GM19238 (cell line): Measurements from ENCODE around the gene IL1RL2.

ENCODE experiments used
- DNase-seq: peaks from one replicate; pipeline ENCODE4 v3.0.0; 2011; ENCODE audit warnings: low spot score; ENCODE audit not compliant: insufficient read length

The IL1RL2 gene

GRCh38 chr2:102262216-102263129, 75.7 kb downstream of the IL1RL2 start:
- no peak for DNase-seq

- DNase-seq = no peak
Measured at GRCh38 chr2:102264952-102265351, 78.1 kb downstream of the IL1RL2 start.

GRCh38 chr2:102266204-102266603, 79.4 kb downstream of the IL1RL2 start:
- no peak for DNase-seq

- no peak for DNase-seq
Measured at GRCh38 chr2:102267774-102268173, 81.0 kb downstream of the IL1RL2 start.

DNA sequence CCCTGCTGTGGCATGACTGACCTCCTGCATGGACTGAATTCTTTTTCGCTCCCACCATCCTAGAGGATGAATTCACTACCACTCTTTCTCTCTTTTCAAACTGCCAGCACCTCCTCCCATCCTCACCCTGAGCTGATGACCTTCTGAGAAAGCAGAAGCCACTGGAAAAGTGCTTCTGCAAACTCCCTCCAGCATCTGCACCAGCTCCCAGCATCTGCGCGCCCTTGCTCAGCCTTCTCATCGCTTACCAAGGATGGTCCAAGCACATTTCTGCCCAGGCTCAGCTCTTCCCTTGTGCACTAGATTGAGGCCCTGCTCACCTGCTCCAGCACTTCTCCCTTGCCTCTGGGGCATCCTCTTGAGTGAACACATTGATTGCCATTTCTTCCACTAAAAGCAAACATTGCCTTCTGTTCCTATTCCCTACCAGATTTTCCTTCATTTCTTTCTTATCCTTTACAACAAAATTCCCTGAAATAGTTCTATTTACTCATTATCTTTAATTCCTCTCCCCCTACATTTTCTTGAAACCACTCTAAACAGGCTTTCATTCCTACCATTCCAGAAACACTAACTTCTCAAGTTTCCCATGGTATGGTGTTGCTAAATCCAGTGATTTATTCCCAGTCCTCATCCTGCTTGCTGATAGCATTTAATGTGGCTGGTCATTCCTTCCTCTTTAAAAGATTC, 81.8 kb downstream of the IL1RL2 start:
- no peak for DNase-seq

- no peak for DNase-seq
Measured at GRCh38 chr2:102269200-102269524, 82.3 kb downstream of the IL1RL2 start.

DNA sequence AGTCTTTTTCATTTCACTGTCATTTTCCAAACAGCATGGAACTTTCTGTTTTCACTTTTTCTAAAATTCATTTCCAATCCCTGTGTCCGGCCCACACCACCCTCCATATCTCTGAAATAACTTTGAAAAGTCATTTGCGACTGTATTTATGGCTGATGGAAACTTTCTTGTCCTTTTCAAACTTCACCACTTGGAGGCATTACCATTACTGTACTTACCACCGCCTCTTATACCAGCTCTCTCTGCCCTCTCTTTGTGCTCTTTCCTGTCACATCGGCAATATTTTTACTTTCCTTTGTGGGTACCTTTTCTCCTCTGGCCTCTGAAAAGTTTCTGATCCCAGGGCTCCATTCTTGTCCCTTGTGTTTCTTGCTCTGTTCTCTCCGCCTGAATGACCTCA, 85.0 kb downstream of the IL1RL2 start:
- DNase-seq = no peak

DNA sequence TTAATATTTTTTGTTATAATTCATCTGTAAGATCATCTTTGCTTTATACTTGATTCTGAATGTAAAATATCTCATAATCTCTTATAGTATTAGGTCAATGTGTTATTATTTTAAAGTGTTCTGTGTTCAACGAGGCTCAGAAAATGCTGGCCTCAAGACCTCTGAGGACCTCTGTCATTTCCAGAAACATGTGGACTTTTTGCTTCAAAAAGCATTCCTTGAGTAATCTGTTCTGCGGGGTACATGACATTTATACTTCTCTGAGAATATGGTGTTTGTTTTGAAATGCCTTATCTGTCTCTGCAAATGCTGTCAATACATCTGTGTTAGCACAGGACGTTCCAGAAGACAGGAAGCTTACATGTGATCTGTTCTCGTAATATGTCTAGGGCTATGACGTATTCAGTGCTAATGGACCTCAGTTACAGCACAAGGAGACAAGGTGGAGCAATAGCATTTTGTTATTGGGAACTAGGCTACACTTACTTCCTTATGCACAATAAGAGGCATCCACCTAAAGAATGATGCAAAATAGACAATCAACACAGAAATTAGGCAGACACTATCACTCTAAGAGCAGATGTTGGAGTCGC, 86.9 kb downstream of the IL1RL2 start:
- DNase-seq = no peak

GRCh38 chr2:102276549-102277201, 89.9 kb downstream of the IL1RL2 start:
- no peak for DNase-seq

- DNase-seq = no peak
Measured at GRCh38 chr2:102277202-102277700, 90.4 kb downstream of the IL1RL2 start.

DNA sequence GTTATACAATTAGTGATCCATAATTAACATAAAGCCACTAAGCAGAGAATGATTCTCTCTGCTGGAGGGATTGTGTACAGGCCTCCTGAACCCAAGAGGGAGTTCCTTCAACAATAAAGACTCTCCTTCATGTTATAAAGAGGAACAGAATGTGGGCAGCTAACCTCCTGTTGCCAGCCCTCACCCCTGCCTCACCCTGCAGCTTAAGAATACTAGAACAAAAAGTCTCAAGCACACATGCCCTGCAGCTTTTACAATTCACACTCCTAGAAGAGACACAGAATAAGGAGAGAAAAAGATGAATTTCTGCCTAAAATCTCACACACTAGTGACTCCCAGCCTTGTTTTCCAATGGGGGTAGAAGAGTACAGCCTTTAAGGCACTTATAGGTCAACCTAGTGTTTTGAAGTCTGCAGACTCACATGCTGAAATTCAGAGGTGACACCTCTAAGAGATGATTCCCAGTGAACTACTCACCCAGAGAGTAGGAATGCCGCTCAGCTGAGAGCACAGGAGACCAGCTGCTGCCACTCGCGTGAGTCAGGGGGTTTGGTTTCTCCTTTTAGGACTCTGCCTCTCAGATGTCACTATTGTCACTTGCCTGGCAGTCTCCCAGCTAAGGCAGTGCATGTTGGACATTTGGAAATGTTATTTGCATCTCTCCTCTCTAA, 92.0 kb downstream of the IL1RL2 start:
- DNase-seq = no peak

- no peak for DNase-seq
Measured at GRCh38 chr2:102279391-102279735, 92.5 kb downstream of the IL1RL2 start.

DNA sequence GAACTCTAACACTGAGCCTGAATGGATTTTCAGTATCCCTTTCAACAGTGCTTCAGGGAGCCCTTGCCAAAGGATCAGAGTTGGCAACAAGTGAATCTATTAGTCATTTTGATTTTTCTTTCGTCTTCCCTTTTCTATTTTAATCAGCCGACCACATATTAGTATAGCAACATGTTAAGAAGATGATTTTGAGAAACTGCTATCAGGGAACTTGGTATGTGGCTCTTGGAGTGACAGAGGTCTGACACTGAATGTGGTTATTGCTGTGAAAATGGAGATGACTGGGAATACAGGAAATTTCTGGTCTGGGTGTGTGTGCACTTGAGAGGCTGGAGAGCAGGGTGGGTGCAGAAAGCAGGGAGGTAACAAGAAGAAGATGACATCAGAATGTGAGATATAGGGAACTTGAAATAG, 95.9 kb downstream of the IL1RL2 start:
- no peak for DNase-seq

GRCh38 chr2:102283996-102284395, 97.2 kb downstream of the IL1RL2 start:
- DNase-seq = no peak

DNA sequence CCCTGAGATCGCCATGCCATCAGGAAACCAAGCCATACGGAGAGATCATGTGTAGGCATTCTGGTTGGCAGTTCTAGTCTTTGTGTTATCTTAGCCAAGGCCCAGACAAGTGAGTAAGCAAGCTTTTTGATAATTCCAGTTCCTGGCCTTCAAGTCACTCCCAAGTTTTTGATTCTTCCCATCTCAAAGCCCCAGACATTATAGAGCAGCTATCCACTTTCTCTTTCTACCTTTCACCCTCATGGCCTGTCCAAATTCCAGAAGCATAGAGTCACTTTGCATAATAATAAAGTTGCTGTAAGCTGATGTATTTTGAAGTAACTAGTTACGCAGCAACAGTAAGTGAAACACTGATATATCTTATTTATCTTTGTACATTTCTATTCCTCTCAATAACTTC, 97.8 kb downstream of the IL1RL2 start:
- no peak for DNase-seq

GRCh38 chr2:102285368-102285767, 98.5 kb downstream of the IL1RL2 start:
- no peak for DNase-seq

- no peak for DNase-seq
Measured at GRCh38 chr2:102286041-102286440, 99.2 kb downstream of the IL1RL2 start.

DNA sequence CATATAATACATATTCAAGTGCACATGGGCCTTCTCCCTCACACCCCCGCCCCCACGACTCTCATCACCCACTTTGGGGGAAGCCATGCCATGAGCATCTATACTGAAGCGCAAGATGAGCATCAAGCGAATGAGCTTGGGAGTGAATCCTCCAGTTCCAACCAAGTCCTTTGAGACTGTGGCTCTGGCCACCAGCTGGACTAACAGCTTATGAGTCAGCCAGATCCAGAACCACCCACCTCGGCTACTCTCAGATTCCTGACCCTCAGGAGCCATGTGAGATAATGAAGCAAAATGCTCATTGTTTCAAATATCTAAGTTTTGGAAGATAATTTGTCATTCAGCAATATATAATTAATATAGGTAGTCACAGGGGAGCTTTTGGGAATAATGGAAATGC, 102.3 kb downstream of the IL1RL2 start:
- no peak for DNase-seq
